Measurements from ENCODE around the gene F8. TPM values are rescaled to one million over a fixed set of nuclear protein-coding genes. Genes with fewer than 3 reads are reported as not detected.
"Not testable (repeated sequence)": the region's sequence is repeated elsewhere in the genome, so short reads cannot be mapped to it uniquely, and the experiment has no call there.

Gene F8
- polyA plus RNA-seq, 4 donors, result 7.8 to 15.6 (median 13.7) TPM

- no peak for DNase-seq (ENCODE audit: low read depth in 4 of 4, low spot score in 3 of 4)
Measured at GRCh38 chrX:155035688-155036087, 13.2 kb upstream of the F8 start.

GRCh38 chrX:155031657-155032056, 9.1 kb upstream of the F8 start:
- DNase-seq (ENCODE audit: low read depth in 4 of 4, low spot score in 3 of 4), result no peak

- no peak for DNase-seq (ENCODE audit: low read depth in 4 of 4, low spot score in 3 of 4)
Measured at GRCh38 chrX:155028877-155029291, 6.4 kb upstream of the F8 start.

GRCh38 chrX:155028129-155028528, 5.6 kb upstream of the F8 start:
- no peak for DNase-seq (ENCODE audit: low read depth in 4 of 4, low spot score in 3 of 4)

GRCh38 chrX:155027509-155028066, 5.1 kb upstream of the F8 start:
- peak in 1 of 4 donors; percentile 25 for DNase-seq (ENCODE audit: low read depth in 4 of 4, low spot score in 3 of 4)

GRCh38 chrX:155026727-155027508, 4.4 kb upstream of the F8 start, which contains the start of gene FUNDC2:
Gene FUNDC2 (plus strand): TSS chrX:155026844. CDS start chrX:155026939, 95 bp downstream.
- DNase-seq (ENCODE audit: low read depth in 4 of 4, low spot score in 3 of 4), result peak; percentile 66 to 83 (median 74)

GRCh38 chrX:155026420-155026726, 3.9 kb upstream of the F8 start:
- no peak for DNase-seq (ENCODE audit: low read depth in 4 of 4, low spot score in 3 of 4)

- DNase-seq (ENCODE audit: low read depth in 4 of 4, low spot score in 3 of 4), result no peak
Measured at GRCh38 chrX:155023907-155024833, 1.6 kb upstream of the F8 start.

GRCh38 chrX:155020591-155020990, 1.9 kb downstream of the F8 start:
- no peak for DNase-seq (ENCODE audit: low read depth in 4 of 4, low spot score in 3 of 4)

- DNase-seq (ENCODE audit: low read depth in 4 of 4, low spot score in 3 of 4), result no peak
Measured at GRCh38 chrX:155009994-155010472, 12.5 kb downstream of the F8 start.

GRCh38 chrX:155008578-155008977, 13.9 kb downstream of the F8 start:
- DNase-seq (ENCODE audit: low read depth in 4 of 4, low spot score in 3 of 4), result not testable (repeated sequence)

- not testable (repeated sequence) for DNase-seq (ENCODE audit: low read depth in 4 of 4, low spot score in 3 of 4)
Measured at GRCh38 chrX:155006913-155007671, 15.4 kb downstream of the F8 start.

- not testable (repeated sequence) for DNase-seq (ENCODE audit: low read depth in 4 of 4, low spot score in 3 of 4)
Measured at GRCh38 chrX:155006379-155006778, 16.1 kb downstream of the F8 start.

GRCh38 chrX:155005190-155005589, 17.3 kb downstream of the F8 start:
- DNase-seq (ENCODE audit: low read depth in 4 of 4, low spot score in 3 of 4), result no peak

GRCh38 chrX:155001873-155002272, 20.6 kb downstream of the F8 start:
- DNase-seq (ENCODE audit: low read depth in 4 of 4, low spot score in 3 of 4), result no peak

- DNase-seq (ENCODE audit: low read depth in 4 of 4, low spot score in 3 of 4), result no peak
Measured at GRCh38 chrX:155000841-155001240, 21.7 kb downstream of the F8 start.

GRCh38 chrX:154998204-154998880, 24.2 kb downstream of the F8 start:
- no peak for DNase-seq (ENCODE audit: low read depth in 4 of 4, low spot score in 3 of 4)

GRCh38 chrX:154991476-154991875, 31.0 kb downstream of the F8 start:
- no peak for DNase-seq (ENCODE audit: low read depth in 4 of 4, low spot score in 3 of 4)

- no peak for DNase-seq (ENCODE audit: low read depth in 4 of 4, low spot score in 3 of 4)
Measured at GRCh38 chrX:154991039-154991438, 31.5 kb downstream of the F8 start.

GRCh38 chrX:154990496-154990895, 32.0 kb downstream of the F8 start:
- DNase-seq (ENCODE audit: low read depth in 4 of 4, low spot score in 3 of 4), result no peak

Measured in left renal pelvis (tissue), 4 donors.